Measurements from ENCODE around the gene CDRT4.
A peak's percentile ranks its signal among the peaks of the same experiment; 100 is the strongest.

The CDRT4 gene

GRCh38 chr17:15483431-15483830 is 16.0 kb upstream of the CDRT4 start:
- TF ChIP-seq CTCF (IDR thresholded peaks at IDR 0.05; ENCODE audit: low read length, missing control alignments): no peak
- H3K4me3 ChIP-seq (replicated peaks; ENCODE audit: low read depth, low read length): no peak overlapping the region
- no peak for DNase-seq (ENCODE audit: low read depth)

- TF ChIP-seq CTCF (IDR thresholded peaks at IDR 0.05; ENCODE audit: low read length, missing control alignments): no peak
- no peak for DNase-seq (ENCODE audit: low read depth)
- no peak overlapping the region for H3K4me3 ChIP-seq (replicated peaks; ENCODE audit: low read depth, low read length)
These were observed 15.1 kb upstream of the CDRT4 start for GRCh38 chr17:15482476-15482875.

GRCh38 chr17:15481481-15481880 is 14.1 kb upstream of the CDRT4 start:
- no peak for DNase-seq (ENCODE audit: low read depth)
- no peak overlapping the region for H3K4me3 ChIP-seq (replicated peaks; ENCODE audit: low read depth, low read length)
- no peak for TF ChIP-seq CTCF (IDR thresholded peaks at IDR 0.05; ENCODE audit: low read length, missing control alignments)

- TF ChIP-seq CTCF (IDR thresholded peaks at IDR 0.05; ENCODE audit: low read length, missing control alignments): no peak
- no peak overlapping the region for H3K4me3 ChIP-seq (replicated peaks; ENCODE audit: low read depth, low read length)
- DNase-seq (ENCODE audit: low read depth): no peak
These were observed 12.8 kb upstream of the CDRT4 start for GRCh38 chr17:15480204-15480603.

- peak; percentile 60 for DNase-seq (ENCODE audit: low read depth)
- no peak overlapping the region for H3K4me3 ChIP-seq (replicated peaks; ENCODE audit: low read depth, low read length)
- TF ChIP-seq CTCF (IDR thresholded peaks at IDR 0.05; ENCODE audit: low read length, missing control alignments): no peak
These were observed 12.3 kb upstream of the CDRT4 start for GRCh38 chr17:15479703-15480102.

- no peak overlapping the region for H3K4me3 ChIP-seq (replicated peaks; ENCODE audit: low read depth, low read length)
- DNase-seq (ENCODE audit: low read depth): no peak
- no peak for TF ChIP-seq CTCF (IDR thresholded peaks at IDR 0.05; ENCODE audit: low read length, missing control alignments)
These were observed 11.4 kb upstream of the CDRT4 start for GRCh38 chr17:15478845-15479244.

GRCh38 chr17:15475631-15476354 is 8.4 kb upstream of the CDRT4 start:
- DNase-seq (ENCODE audit: low read depth): peak; percentile 83
- no peak for TF ChIP-seq CTCF (IDR thresholded peaks at IDR 0.05; ENCODE audit: low read length, missing control alignments)
- no peak overlapping the region for H3K4me3 ChIP-seq (replicated peaks; ENCODE audit: low read depth, low read length)
